Panc1 (cell line): ENCODE results near the gene ARID1A. TPM values are rescaled to one million over a fixed set of nuclear protein-coding genes. Genes with fewer than 3 reads are reported as not detected.

Source experiments
- ATAC-seq: fragments of 200-7000 bp; cut with Tn5 transposase; 2 replicates; pipeline ENCODE4 v1.9.1; 2020; ENCODE audit warnings: mild to moderate bottlenecking, moderate library complexity
- BruUV-seq: library from RNA; stranded (reverse); fragments of 400-500 nt; replicated peaks from 2 replicates; lab custom pipeline; 2021; lab: Mats Ljungman, UMichigan
- CTCF ChIA-PET: fragments of 300-600 bp; sonication (Branson Sonifier 250); formaldehyde crosslinking; loops from one replicate; lab custom pipeline; 2022; ENCODE audit warnings: antibody characterized with exemption; lab: Charles Lee
- POLR2A ChIA-PET: fragments of 300-600 bp; sonication (Branson Sonifier 250); formaldehyde crosslinking; loops from one replicate; lab custom pipeline; 2022; ENCODE audit warnings: antibody characterized with exemption; lab: Charles Lee
- DNase-seq: peaks from one replicate; pipeline ENCODE4 v3.0.0-alpha.2; 2010; ENCODE audit warnings: low read depth, low spot score
- H3K27ac ChIP-seq: 2 replicates; pipeline ENCODE4 v1.5.1; 2011; ENCODE audit warnings: mild to moderate bottlenecking, low read length, inconsistent platforms
- H3K27me3 ChIP-seq: fragments of 200-500 bp; sonication (Bioruptor generic); 2 replicates; pipeline ENCODE4 v1.6.0; 2014; ENCODE audit warnings: low read length, inconsistent platforms; ENCODE audit not compliant: control insufficient read depth, insufficient read depth
- H3K36me3 ChIP-seq: fragments of 200-500 bp; sonication (Bioruptor generic); 2 replicates; pipeline ENCODE4 v1.5.1; 2014; ENCODE audit warnings: inconsistent platforms, mild to moderate bottlenecking, low read length, moderate library complexity; ENCODE audit not compliant: control insufficient read depth, insufficient read depth
- H3K4me1 ChIP-seq: 2 replicates; pipeline ENCODE4 v1.5.1; 2011; ENCODE audit warnings: inconsistent platforms, mild to moderate bottlenecking, low read length, moderate library complexity; ENCODE audit not compliant: control insufficient read depth, insufficient read depth
- H3K4me3 ChIP-seq, 2 experiments: 2 replicates each; pipeline ENCODE4 v1.5.1; 2011 to 2012; ENCODE audit warnings: low read depth in 2 of 2, low read length in 2 of 2, mild to moderate bottlenecking in 2 of 2, inconsistent platforms in 1 of 2, moderate library complexity in 1 of 2
- H3K9me3 ChIP-seq: fragments of 200-500 bp; sonication (Bioruptor generic); 2 replicates; pipeline ENCODE4 v1.5.1; 2014; ENCODE audit warnings: low read depth, mild to moderate bottlenecking, inconsistent platforms, low read length, moderate library complexity; ENCODE audit not compliant: control insufficient read depth, insufficient read depth
- POLR2AphosphoS5 ChIP-seq: IDR thresholded peaks from 2 replicates; pipeline ENCODE4 v1.6.1; 2012; ENCODE audit warnings: mild to moderate bottlenecking, low read depth, low read length, moderate library complexity
- REST ChIP-seq, 2 experiments: IDR thresholded peaks; 2 replicates each; pipeline ENCODE4 v1.6.1; 2011 to 2012; ENCODE audit warnings: low read depth in 2 of 2, control low read depth in 1 of 2, low read length in 1 of 2, mild to moderate bottlenecking in 1 of 2, moderate library complexity in 1 of 2; ENCODE audit not compliant: insufficient read depth in 1 of 2
- SIN3A ChIP-seq: IDR thresholded peaks from 2 replicates; pipeline ENCODE4 v1.6.1; 2012; ENCODE audit warnings: low read depth, mild to moderate bottlenecking, low read length, moderate library complexity, borderline replicate concordance; ENCODE audit not compliant: insufficient read depth
- TCF7L2 ChIP-seq: IDR thresholded peaks from 2 replicates; pipeline ENCODE4 v1.6.1; 2011; ENCODE audit warnings: mild to moderate bottlenecking, low read depth, low read length, inconsistent platforms
- in situ Hi-C: cut with HindIII; loops from 2 replicates; pipeline ENCODE4 v1.10.0; 2016; ENCODE audit warnings: low sequenced_read_pairs, low pct_unique_long_range_greater_than_20kb
- intact Hi-C: fragments of 100-400 bp; cut with micrococcal nuclease; formaldehyde crosslinking; loops from one replicate; pipeline ENCODE4 v1.10.0; 2022; ENCODE audit not compliant: unreplicated experiment
- total RNA-seq: library from RNA; stranded (reverse); gene quantifications from one replicate; pipeline ENCODE4 v1.2.1, GENCODE V29; 2021; ENCODE audit not compliant: unreplicated experiment
- TF ChIP-seq, protein P1 (sequence below): fragments of 450-650 bp; IDR thresholded peaks from 2 replicates; pipeline ENCODE4 v1.5.1; 2017; ENCODE audit warnings: mild to moderate bottlenecking

The ARID1A gene
- total RNA-seq, 1 experiment from 2014 or later, result 110 TPM

DNA sequence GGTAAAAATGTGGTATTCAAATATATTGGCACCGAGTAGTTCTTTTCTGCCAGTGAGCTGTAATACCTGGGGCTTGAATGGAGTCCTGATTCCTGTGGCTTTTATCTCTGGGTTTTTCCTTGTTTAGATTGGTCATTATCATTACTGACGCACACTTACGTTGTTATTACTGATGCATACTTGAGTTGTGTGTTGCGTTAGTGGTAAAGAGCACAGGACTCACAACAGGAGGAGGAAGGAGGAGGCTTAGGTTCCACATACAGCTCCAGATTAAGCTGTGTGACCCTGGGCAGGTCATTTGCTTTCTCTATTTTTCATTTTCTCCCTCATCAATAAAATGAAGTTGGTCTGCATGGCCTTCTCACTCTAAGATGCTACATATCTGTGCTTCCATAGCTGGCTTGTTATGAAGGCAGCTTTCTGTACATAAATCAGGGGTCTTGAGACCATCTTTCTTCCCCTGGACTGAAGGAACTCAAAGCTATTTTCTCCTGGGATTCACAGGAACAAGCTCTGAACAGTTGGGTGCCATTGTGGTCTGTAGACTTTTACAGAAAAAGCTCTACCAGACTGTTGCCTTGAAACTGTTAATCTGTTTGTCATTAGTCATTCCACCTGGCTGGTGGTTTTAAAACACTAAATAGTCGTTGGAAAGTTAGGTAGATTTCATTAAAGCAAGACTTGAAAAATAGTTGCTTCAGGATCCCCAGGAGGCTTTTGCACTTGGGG is 5.6 kb downstream of the ARID1A start:
- peaks cover 3% of the 10 kb centered on the region for H3K36me3 ChIP-seq
- CTCF ChIA-PET, result no interaction called here
- peaks cover 74% of the 10 kb centered on the region for H3K4me1 ChIP-seq
- BruUV-seq, result no TSS peak
- H3K9me3 ChIP-seq, result no peaks in the 10 kb centered on the region
- no peak for ATAC-seq
- TF ChIP-seq REST (IDR thresholded peaks at IDR 0.05; ENCODE audit: insufficient read depth in 1 of 2, low read depth in 2 of 2, low read length in 1 of 2), result no peak
- TF ChIP-seq SIN3A, result no peak
- TF ChIP-seq, protein P1, sequence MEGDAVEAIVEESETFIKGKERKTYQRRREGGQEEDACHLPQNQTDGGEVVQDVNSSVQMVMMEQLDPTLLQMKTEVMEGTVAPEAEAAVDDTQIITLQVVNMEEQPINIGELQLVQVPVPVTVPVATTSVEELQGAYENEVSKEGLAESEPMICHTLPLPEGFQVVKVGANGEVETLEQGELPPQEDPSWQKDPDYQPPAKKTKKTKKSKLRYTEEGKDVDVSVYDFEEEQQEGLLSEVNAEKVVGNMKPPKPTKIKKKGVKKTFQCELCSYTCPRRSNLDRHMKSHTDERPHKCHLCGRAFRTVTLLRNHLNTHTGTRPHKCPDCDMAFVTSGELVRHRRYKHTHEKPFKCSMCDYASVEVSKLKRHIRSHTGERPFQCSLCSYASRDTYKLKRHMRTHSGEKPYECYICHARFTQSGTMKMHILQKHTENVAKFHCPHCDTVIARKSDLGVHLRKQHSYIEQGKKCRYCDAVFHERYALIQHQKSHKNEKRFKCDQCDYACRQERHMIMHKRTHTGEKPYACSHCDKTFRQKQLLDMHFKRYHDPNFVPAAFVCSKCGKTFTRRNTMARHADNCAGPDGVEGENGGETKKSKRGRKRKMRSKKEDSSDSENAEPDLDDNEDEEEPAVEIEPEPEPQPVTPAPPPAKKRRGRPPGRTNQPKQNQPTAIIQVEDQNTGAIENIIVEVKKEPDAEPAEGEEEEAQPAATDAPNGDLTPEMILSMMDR, result no peak
- no peak for TF ChIP-seq TCF7L2
- TF ChIP-seq POLR2AphosphoS5, result no peak
- H3K4me3 ChIP-seq, result peak overlapping the region in 1 of 2 experiments; percentile 30; a peak in 2 of 4 replicates
- intact Hi-C loops, result no loop called here
- in situ Hi-C loops, result no loop called here
- peak overlapping the region; percentile 74 for H3K27ac ChIP-seq
- DNase-seq, result no peak
- POLR2A ChIA-PET, result no interaction called here
- H3K27me3 ChIP-seq, result no peaks in the 10 kb centered on the region

DNA sequence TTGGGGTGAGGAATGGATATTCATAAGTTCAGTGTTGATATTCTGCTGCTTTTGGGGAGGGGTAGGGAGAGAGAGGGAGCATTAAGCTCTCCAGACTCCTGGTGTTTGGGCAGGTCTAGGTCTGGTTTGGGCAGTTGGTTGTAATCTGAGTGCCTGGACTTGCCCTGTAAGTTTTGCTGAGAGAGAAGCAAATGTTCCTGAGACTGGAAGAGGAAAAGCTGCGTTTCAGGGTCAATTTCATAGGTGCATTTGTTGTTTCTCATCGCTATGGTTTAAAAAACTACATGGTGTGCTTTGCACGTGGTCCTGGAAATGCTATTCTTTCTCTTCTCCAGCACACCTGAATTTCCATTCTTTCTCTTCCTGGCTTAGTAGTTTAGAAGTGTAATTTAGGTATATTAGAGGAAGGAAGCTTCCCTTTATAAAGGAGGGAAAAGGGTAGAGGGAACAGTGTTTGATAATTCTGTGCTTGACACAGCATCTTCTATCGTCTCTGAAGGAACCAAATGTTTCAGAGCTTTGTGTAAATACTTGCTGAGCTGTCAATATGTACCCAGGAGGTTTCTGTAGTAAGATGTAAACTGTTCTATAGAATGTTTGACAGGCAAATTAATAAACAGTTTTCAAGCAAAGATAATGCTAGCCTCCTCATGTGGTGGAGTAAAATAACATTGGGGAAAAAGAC is 6.3 kb downstream of the ARID1A start:
- no TSS peak for BruUV-seq
- ChIA-PET POLR2A (no interaction called here), CTCF (no interaction called here)
- Histone ChIP-seq H3K4me3 (peak overlapping the region in 1 of 2 experiments; percentile 30; a peak in 2 of 4 replicates), H3K9me3 (no peaks in the 10 kb centered on the region), H3K4me1 (peaks cover 81% of the 10 kb centered on the region), H3K27me3 (no peaks in the 10 kb centered on the region), H3K36me3 (peaks cover 3% of the 10 kb centered on the region), H3K27ac (peak overlapping the region; percentile 74)
- no peak for ATAC-seq
- DNase-seq, result no peak
- in situ Hi-C loops (no loop called here), intact Hi-C loops (no loop called here)
- no peak for TF ChIP-seq TCF7L2

- TF ChIP-seq TCF7L2 (no peak), SIN3A (no peak), REST (IDR thresholded peaks at IDR 0.05; ENCODE audit: insufficient read depth in 1 of 2, low read depth in 2 of 2, low read length in 1 of 2) (no peak), POLR2AphosphoS5 (no peak)
- TF ChIP-seq, protein P1, result no peak
- Histone ChIP-seq H3K36me3 (peaks cover 3% of the 10 kb centered on the region), H3K4me1 (peaks cover 86% of the 10 kb centered on the region), H3K9me3 (no peaks in the 10 kb centered on the region), H3K27ac (peak overlapping the region; percentile 74), H3K27me3 (no peaks in the 10 kb centered on the region), H3K4me3 (no peak overlapping the region; a peak in 1 of 4 replicates)
- intact Hi-C loops (no loop called here), in situ Hi-C loops (no loop called here)
- ChIA-PET CTCF (no interaction called here), POLR2A (no interaction called here)
- ATAC-seq (no peak), DNase-seq (no peak)
- TSS peak; percentile 0 for BruUV-seq
These were observed 6.8 kb downstream of the ARID1A start for GRCh38 chr1:26702680-26703038.
